ENCODE results near the gene C1orf216.

The C1orf216 gene

DNA sequence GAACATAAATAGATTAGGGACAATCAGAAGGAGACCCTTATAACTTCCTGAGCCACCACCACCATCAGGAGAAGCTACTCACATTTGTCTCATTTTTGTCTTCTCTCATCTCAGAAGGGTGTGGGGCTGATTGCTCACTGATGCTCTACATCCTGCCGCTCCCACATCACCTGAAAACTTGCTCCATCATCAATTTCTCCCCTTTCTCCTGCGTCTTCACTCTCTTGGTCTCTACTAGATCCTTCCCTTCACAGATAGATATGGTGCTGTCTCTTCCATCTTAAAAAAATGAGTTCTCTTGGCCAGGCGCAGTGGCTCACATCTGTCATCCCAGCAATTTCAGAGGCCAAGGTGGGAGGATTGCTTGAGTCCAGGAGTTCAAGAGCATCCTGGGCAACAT is 38.4 kb downstream of the C1orf216 start:
- H3K4me3 ChIP-seq (ENCODE audit: low read depth, low read length) = no peak overlapping the region
- TF ChIP-seq, protein P1, sequence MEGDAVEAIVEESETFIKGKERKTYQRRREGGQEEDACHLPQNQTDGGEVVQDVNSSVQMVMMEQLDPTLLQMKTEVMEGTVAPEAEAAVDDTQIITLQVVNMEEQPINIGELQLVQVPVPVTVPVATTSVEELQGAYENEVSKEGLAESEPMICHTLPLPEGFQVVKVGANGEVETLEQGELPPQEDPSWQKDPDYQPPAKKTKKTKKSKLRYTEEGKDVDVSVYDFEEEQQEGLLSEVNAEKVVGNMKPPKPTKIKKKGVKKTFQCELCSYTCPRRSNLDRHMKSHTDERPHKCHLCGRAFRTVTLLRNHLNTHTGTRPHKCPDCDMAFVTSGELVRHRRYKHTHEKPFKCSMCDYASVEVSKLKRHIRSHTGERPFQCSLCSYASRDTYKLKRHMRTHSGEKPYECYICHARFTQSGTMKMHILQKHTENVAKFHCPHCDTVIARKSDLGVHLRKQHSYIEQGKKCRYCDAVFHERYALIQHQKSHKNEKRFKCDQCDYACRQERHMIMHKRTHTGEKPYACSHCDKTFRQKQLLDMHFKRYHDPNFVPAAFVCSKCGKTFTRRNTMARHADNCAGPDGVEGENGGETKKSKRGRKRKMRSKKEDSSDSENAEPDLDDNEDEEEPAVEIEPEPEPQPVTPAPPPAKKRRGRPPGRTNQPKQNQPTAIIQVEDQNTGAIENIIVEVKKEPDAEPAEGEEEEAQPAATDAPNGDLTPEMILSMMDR (IDR thresholded peaks at IDR 0.05; ENCODE audit: low read depth, low read length) = no peak

GRCh38 chr1:35675773-35676172 is 42.9 kb downstream of the C1orf216 start:
- no peak overlapping the region for H3K4me3 ChIP-seq (ENCODE audit: low read depth, low read length)
- TF ChIP-seq, protein P1 (IDR thresholded peaks at IDR 0.05; ENCODE audit: low read depth, low read length) = no peak

- no peak overlapping the region for H3K4me3 ChIP-seq (ENCODE audit: low read depth, low read length)
- TF ChIP-seq, protein P1 (IDR thresholded peaks at IDR 0.05; ENCODE audit: low read depth, low read length) = no peak
These were observed 44.6 kb downstream of the C1orf216 start for GRCh38 chr1:35674111-35674510.

DNA sequence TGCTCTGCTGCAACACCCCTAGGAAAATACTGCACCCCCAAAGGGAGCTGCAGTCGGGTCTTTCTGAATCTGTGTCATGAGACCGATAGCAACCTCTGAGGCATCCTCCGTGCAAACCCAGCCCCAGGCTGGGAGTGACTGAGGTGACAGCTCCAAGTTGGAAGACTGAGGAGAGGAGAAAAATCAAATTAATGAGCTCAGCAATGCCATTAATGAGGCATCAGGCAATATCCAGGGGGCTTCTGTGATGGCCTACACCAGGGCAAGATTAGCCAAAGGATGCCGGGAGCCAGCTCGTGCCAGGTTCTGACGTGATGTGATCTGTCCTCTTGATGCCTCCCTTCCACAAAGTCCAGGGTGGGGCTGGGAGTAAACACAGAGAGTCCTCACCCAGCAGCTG is 46.6 kb downstream of the C1orf216 start:
- TF ChIP-seq, protein P1 (IDR thresholded peaks at IDR 0.05; ENCODE audit: low read depth, low read length) = no peak
- no peak overlapping the region for H3K4me3 ChIP-seq (ENCODE audit: low read depth, low read length)

DNA sequence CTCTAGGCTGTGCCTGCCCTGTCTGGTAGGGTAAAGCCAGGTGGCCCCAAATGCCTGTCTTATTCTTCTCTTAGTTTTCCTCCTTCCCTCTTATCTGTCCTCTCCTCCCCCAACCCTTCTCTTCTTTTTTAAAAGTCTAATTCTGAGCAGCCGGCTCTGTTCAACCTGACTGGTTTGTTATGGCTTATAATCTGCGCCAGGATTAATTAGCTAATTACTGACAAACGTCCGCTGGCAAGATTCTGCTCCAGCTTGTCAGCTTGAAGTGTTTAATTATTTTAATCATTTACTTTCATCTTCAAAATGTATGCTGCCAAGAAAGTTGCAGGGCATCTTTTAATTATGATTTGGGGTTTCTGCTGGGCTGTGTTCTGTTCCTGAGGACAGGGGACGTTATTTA is 50.2 kb downstream of the C1orf216 start:
- TF ChIP-seq, protein P1 (IDR thresholded peaks at IDR 0.05; ENCODE audit: low read depth, low read length) = no peak

DNA sequence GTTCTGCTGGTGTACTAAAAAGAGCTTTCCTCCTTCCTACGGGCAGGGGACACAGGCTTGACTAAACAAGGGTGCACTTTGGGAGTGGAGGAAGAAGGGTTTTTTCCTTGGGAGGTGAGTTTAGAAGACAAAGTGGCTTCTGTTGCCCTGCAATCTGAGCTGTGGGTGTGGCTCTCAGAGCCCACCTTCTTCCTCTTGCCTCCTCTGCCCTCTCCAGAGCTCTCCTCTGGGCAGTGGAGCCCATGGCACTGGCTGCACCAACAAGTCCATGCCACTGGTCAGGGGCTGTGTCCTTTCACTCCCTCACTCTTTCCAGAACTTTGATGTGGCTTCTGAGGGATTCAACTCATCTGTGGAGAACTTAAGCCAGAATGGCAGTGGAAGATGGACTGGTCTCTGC is 51.8 kb downstream of the C1orf216 start:
- H3K4me3 ChIP-seq (ENCODE audit: low read depth, low read length) = no peak overlapping the region
- TF ChIP-seq, protein P1 (IDR thresholded peaks at IDR 0.05; ENCODE audit: low read depth, low read length) = no peak

More for the DNA sequence above, 50.2 kb downstream of the C1orf216 start:
- no peak overlapping the region for H3K4me3 ChIP-seq (ENCODE audit: low read depth, low read length)

GRCh38 chr1:35666216-35666615 is 52.5 kb downstream of the C1orf216 start:
- no peak overlapping the region for H3K4me3 ChIP-seq (ENCODE audit: low read depth, low read length)
- TF ChIP-seq, protein P1 (IDR thresholded peaks at IDR 0.05; ENCODE audit: low read depth, low read length) = no peak
